K562 (cell line): Measurements from ENCODE around the gene NPR1. TPM values are rescaled to one million over a fixed set of nuclear protein-coding genes. Genes with fewer than 3 reads are reported as not detected.

Experiments used
- KDM2B ChIP-seq: fragments of 250-450 bp; sonication (Bioruptor Pico); IDR thresholded peaks from 2 replicates; pipeline ENCODE4 v1.8.0; 2021; ENCODE audit warnings: mild to moderate bottlenecking, moderate library complexity
- KLF1 ChIP-seq: fragments of 450-650 bp; IDR thresholded peaks from 2 replicates; pipeline ENCODE4 v1.6.1; 2016; ENCODE audit warnings: missing genetic modification characterization, missing compliant biosample characterization
- NFIC ChIP-seq: fragments of 450-650 bp; IDR thresholded peaks from 2 replicates; pipeline ENCODE4 v1.6.1; 2017; ENCODE audit warnings: mild to moderate bottlenecking, inconsistent platforms
- NR2C2 ChIP-seq, 2 experiments: fragments of 200-800 bp in 1 of 2; sonication (Bioruptor generic) in 1 of 2; sonication (generic) in 1 of 2; formaldehyde crosslinking in 1 of 2; IDR thresholded peaks; 2 replicates each; pipeline versions ENCODE4 v1.6.1 to v1.8.0; 2016 to 2022; ENCODE audit warnings: mild to moderate bottlenecking in 1 of 2, missing compliant biosample characterization in 1 of 2, missing genetic modification characterization in 1 of 2, missing genetic modification reagents in 1 of 2
- POLR2G ChIP-seq: fragments of 200-400 bp; formaldehyde crosslinking; IDR thresholded peaks from 2 replicates; pipeline ENCODE4 v1.6.1; 2017; ENCODE audit warnings: low read depth, mild to moderate bottlenecking, antibody characterized with exemption, low read length, moderate library complexity
- TEAD1 ChIP-seq, 2 experiments: fragments of 450-650 bp in 1 of 2; sonication (generic) in 1 of 2; formaldehyde crosslinking; IDR thresholded peaks; 2 replicates each; pipeline versions ENCODE4 v1.4.0 to v1.8.0; 2020 to 2022; ENCODE audit warnings: mild to moderate bottlenecking in 2 of 2, missing genetic modification reagents in 1 of 2
- polyA plus RNA-seq, 8 experiments: library from polyadenylated mRNA; depleted of rRNA in 4 of 8; stranded (reverse) in 5 of 8; unstranded in 3 of 8; fragments of >200 nt; fragmentation: Nextera tagmentation in 2 of 8; fragmentation: Illumina TruSeq in 1 of 8; extraction: Ambion mirVana in 2 of 8; extraction: Trizol in 1 of 8; gene quantifications; 2 replicates each; pipeline versions ENCODE4 v1.2.1 to v1.2.3, GENCODE V29; 2011 to 2014; ENCODE audit warnings: inconsistent platforms in 1 of 8, missing spikeins in 1 of 8
- total RNA-seq, 7 experiments: library from RNA; depleted of rRNA in 6 of 7; stranded (reverse); fragments of >200 nt in 6 of 7; fragmentation: Illumina TruSeq in 2 of 7; extraction: Trizol in 2 of 7; gene quantifications; 2 replicates each; pipeline versions ENCODE4 v1.2.1 to v1.2.3, GENCODE V29; 2011 to 2021; ENCODE audit warnings: low replicate concordance in 1 of 7
- TF ChIP-seq, protein P1 (sequence below): conservative IDR thresholded peaks from 2 replicates; pipeline ENCODE4 v1.6.1; 2011; ENCODE audit warnings: low read depth, mild to moderate bottlenecking, low read length; ENCODE audit not compliant: control insufficient read depth
- TF ChIP-seq, protein P2 (sequence below): fragments of 450-650 bp; formaldehyde crosslinking; IDR thresholded peaks from 2 replicates; pipeline ENCODE4 v1.4.0; 2022; ENCODE audit warnings: missing genetic modification characterization

Gene NPR1
- total and polyA plus RNA-seq, 9 of the 15 experiments (the other 6 are each of a cell fraction or from before 2014, with no cell fraction given) = 0.05 to 0.16 (median 0.06) TPM; not detected in 6

DNA sequence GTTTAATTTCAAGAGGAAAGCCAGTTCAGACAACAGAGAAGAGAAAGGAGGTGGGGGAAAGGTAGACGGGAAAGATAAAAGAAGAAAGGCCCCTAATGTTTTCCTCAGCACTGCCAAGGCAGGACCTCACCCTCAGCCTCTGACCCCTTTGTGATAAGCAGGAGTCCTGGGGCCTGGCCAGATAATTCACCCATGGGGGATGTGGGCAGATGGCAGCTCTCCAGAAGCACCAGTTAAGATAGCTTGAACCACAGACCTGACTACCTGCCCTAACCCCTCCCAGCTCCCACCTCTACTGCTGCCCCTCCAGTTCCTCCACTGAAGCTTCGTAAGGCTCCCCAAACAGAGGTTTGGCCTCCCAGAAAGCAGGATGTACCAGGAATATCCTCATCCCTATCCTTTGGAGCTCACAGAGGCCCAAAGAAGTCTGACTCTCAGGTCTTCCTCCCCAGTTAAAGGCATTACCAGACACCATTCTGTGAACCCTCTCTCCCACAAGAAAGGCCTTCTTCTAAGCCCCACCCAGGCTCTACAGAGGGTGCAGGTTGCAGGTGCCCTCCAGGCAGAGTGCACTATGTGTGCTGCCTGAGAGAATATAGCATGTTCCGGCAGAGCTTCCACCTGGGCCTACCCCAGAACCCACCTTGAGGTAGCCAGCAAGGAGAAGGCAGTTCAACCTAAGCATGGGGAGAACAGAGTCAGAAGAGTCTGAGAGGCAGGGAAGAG is 29.2 kb upstream of the NPR1 start (continued):
- TF ChIP-seq, protein P1, sequence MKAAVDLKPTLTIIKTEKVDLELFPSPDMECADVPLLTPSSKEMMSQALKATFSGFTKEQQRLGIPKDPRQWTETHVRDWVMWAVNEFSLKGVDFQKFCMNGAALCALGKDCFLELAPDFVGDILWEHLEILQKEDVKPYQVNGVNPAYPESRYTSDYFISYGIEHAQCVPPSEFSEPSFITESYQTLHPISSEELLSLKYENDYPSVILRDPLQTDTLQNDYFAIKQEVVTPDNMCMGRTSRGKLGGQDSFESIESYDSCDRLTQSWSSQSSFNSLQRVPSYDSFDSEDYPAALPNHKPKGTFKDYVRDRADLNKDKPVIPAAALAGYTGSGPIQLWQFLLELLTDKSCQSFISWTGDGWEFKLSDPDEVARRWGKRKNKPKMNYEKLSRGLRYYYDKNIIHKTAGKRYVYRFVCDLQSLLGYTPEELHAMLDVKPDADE = 0 out of 2 replicates have a peak, but pooled peaks have one; percentile 0
- no peak for TF ChIP-seq KDM2B (CRISPR knock-in tag)
- TF ChIP-seq, protein P2, sequence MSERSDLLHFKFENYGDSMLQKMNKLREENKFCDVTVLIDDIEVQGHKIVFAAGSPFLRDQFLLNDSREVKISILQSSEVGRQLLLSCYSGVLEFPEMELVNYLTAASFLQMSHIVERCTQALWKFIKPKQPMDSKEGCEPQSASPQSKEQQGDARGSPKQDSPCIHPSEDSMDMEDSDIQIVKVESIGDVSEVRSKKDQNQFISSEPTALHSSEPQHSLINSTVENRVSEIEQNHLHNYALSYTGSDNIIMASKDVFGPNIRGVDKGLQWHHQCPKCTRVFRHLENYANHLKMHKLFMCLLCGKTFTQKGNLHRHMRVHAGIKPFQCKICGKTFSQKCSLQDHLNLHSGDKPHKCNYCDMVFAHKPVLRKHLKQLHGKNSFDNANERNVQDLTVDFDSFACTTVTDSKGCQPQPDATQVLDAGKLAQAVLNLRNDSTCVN (CRISPR knock-in tag) = no peak
- 0 out of 4 replicates have a peak, but pooled peaks of 1 of the 2 experiments have one; percentile 5 for TF ChIP-seq TEAD1 (CRISPR knock-in tag; IDR thresholded peaks at IDR 0.05)
- no peak for TF ChIP-seq NR2C2 (CRISPR knock-in tag; IDR thresholded peaks at IDR 0.05)
- TF ChIP-seq NR2C2 (tag; IDR thresholded peaks at IDR 0.05) = peak; percentile 39; the same call in 1 of the 2 replicates
- peak; percentile 69 for TF ChIP-seq NFIC
- no peak for TF ChIP-seq POLR2G
- no peak for TF ChIP-seq KLF1 (tag)
